HG03432 (cell line): ENCODE data around the gene CCL7.

Source experiments
- ATAC-seq: cut with Tn5 transposase; IDR thresholded peaks from one replicate; pipeline ENCODE4 v1.9.1; 2021; ENCODE audit warnings: mild to moderate bottlenecking, moderate library complexity; ENCODE audit not compliant: unreplicated experiment

Gene CCL7

GRCh38 chr17:34283571-34283970, 13.6 kb downstream of the CCL7 start:
- ATAC-seq, result no peak

DNA sequence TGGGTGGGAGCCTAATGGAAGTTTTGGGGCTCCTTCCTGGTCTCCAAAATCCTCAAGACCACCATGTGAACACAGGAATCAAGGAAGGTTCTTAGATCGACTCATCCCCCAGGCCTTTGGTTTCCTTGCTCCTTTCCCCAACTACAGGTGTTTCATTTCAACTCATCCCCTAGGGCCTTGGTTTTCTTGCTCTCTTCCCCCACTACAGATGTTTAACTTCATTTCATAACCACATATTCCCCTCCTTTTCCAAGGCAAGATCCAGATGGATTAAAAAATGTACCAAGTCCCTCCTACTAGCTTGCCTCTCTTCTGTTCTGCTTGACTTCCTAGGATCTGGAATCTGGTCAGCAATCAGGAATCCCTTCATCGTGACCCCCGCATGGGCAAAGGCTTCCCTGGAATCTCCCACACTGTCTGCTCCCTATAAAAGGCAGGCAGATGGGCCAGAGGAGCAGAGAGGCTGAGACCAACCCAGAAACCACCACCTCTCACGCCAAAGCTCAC, 15.3 kb downstream of the CCL7 start, which contains the start of gene CCL11:
Gene CCL11, plus strand, starts transcription at position 457 of the 507 bp plus-strand sequence. CDS start 67 bp downstream, outside the sequence.
- no peak for ATAC-seq

- no peak for ATAC-seq
Observed at GRCh38 chr17:34287875-34288274, 17.9 kb downstream of the CCL7 start.

GRCh38 chr17:34290586-34290985, 20.6 kb downstream of the CCL7 start:
- ATAC-seq, result no peak

DNA sequence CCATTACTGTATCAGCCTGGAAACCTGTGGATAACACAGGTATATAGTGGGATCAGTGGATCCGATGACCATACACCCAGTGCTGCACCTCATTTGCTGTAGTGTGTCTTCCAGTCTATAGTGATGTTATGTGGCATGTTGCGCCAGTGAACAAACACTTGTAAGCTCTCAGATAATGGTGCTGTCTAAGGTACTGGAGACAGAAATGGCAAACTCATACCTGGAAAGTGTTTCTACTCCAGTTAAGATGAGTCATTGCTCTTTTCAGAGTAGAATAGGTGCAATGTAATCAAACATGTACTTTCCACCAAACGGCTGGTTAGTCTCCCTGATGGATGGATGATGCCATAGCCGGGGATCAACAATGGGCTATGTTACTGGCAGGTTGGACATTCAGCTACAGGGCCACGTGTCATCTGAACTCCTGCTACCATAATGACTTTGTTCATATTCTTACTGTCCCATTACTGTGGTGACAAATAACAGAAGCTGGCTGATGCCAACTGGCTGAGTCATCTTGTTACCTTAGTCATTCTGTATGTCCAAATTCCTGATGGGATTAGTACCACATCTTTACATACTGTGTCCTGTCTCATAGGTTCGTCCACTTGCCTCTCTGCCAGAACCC, 21.8 kb downstream of the CCL7 start:
- ATAC-seq, result no peak

- no peak for ATAC-seq
Observed at GRCh38 chr17:34299027-34299426, 29.0 kb downstream of the CCL7 start.

DNA sequence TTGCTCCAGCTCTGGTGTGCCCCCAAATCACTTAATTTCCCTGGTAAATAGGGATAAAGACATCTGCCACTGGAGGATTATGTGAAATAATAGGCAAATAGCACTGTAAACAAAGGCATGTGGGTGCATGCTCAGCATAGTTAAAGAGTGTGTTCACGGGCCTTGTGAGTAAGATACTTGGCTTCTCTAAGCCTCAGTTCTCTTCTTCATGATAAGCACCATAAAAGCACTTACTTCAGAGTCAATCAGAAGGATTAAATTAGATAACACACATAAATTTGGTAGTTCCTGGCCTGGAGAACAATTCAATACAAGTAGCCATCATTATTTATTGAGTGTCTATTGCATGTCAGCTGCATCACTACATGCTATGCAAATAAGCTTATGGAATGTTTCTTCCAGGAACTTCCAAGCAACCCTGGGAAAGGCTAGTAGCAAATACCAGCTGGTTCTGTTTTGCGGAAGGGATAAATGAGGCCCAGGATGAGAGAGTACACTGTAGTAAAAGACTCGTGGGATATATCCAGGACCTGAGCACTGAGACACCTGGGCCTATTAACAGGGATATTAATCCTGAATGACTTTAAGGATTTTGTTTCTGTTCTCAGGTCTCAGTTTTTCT, 30.0 kb downstream of the CCL7 start:
- ATAC-seq, result no peak

DNA sequence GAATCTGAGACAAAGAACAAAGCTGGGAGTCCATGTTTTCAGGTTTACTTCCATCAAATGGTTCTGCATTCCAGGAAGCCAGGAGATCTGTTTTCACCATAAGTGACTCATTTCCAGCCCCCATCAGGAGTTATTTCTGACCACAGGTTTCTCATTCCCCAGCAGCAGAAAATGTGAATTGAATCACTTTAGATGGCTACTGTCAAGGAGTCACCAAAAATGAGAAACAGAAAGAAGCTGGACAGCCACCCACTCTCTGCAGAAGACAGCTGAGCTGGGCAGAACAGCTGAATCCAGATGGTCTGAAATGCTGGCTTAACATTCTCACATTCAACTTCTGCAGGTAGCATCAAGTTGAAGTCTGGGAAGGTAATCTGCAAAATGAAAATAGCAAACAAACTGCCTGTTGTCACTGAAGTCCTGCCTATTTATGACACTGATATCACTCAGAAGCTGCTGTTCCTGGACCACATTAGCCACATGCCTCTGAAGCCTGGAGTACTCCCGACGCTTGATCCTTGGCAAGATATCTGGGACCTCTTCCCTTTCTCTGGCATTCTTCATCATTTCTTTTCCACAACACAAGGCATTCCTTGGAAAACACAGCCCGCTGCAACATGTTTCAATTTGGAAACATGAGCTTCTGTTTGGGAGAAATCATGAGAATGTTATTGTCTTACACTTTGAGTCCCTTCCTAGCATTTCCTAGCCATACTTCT, 30.8 kb downstream of the CCL7 start:
- ATAC-seq, result no peak

DNA sequence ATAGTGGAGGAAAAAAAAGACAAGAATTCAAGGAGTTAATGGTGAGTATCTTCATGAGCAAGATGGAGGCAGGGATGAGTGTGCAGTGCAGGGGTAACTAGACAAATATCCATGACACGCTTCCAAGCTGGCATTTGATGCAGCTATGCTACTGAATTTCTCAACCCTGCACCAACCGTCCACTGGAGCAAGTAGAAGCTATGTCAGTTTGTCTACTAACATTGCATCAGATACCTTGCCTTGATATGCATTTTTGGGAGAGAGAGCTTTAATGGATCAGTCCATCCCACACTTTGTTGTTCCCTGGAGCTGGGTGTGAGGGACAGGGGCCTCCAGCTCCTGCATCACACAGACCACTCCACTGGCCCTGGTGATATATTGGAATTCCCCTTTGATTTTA, 32.0 kb downstream of the CCL7 start:
- ATAC-seq, result no peak

- ATAC-seq, result no peak
Observed at GRCh38 chr17:34302636-34303035, 32.6 kb downstream of the CCL7 start.

- no peak for ATAC-seq
Observed at GRCh38 chr17:34303606-34304005, 33.6 kb downstream of the CCL7 start.

- no peak for ATAC-seq
Observed at GRCh38 chr17:34305061-34305460, 35.0 kb downstream of the CCL7 start.

DNA sequence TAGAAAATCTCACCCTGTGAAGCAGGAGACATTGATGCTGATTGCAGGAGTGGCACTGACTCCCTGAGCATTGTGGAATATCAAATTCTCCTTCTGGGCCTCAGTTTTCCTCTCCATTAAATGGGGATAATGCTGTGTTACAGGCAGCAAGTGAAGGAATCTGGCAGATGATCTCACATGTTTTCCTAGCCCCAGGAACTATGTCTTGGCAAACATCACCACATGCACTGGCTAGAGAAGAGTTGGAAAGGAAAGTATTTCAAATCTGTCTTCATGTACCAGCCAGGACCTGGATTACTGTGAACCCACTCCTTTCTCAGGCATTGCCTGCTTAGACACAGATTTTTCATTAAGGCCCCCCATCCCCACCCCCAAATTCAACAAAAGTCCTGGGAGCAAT, 35.6 kb downstream of the CCL7 start:
- no peak for ATAC-seq

- no peak for ATAC-seq
Observed at GRCh38 chr17:34306466-34306865, 36.4 kb downstream of the CCL7 start.

DNA sequence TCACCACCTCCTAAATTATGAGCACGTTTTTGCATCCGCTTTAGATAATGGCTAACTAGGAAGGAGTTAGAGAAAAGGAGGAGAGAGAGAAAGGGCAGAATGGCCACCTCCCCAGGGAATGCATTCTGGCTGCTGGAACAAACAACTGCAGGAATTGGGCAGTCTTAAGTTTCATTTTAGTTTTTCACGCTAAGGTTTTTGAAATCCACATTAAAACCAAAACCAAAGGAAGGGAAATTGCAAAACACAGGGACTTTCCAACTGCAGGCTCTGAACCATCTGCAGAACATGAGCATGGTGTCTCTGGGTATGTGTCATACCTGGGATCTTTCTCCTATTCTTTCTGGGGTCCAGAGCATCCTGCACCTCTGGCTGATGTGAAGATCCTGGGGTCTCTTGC, 37.1 kb downstream of the CCL7 start:
- no peak for ATAC-seq

DNA sequence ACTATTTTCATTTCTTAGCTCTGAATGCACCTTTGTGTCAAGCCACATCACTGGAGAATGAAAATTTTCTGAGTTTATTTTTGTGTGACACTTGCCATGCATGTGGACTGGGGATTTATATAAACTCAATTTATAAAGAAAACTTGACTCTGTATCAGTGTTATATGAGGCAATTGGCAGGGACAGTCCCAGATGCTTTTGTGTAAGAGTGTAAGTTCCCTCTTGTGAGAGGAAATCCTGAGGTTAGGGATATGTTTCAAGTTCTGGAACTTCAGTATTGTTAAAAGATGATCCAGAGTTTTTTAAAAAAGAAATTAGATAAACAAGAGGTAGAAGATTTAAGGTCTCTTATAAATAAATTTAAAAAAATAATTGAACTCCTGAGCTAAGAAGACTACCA, 38.4 kb downstream of the CCL7 start:
- no peak for ATAC-seq

- no peak for ATAC-seq
Observed at GRCh38 chr17:34311291-34311690, 41.3 kb downstream of the CCL7 start.

- no peak for ATAC-seq
Observed at GRCh38 chr17:34312080-34312479, 42.1 kb downstream of the CCL7 start.

DNA sequence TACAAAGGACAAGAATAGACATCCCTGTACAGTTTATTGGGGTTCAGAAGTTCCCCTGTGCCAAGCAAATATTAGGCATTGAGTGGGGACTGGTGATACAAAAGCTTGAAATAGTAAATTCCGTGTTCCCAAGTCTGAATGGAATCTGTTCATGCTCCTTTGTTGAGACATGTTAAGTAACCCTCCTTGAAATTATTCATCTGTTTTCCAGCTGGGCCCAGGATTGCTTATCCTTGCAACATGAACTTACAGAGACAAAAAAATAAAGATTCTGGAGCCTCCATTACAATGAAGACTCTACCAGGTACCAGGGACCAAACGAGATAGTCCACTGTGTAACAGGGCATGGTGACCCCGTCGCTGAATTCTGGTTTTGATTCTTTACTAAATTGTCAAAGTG, 43.1 kb downstream of the CCL7 start:
- ATAC-seq, result no peak

- no peak for ATAC-seq
Observed at GRCh38 chr17:34314279-34314678, 44.3 kb downstream of the CCL7 start.

- ATAC-seq, result no peak
Observed at GRCh38 chr17:34318474-34318873, 48.5 kb downstream of the CCL7 start.

DNA sequence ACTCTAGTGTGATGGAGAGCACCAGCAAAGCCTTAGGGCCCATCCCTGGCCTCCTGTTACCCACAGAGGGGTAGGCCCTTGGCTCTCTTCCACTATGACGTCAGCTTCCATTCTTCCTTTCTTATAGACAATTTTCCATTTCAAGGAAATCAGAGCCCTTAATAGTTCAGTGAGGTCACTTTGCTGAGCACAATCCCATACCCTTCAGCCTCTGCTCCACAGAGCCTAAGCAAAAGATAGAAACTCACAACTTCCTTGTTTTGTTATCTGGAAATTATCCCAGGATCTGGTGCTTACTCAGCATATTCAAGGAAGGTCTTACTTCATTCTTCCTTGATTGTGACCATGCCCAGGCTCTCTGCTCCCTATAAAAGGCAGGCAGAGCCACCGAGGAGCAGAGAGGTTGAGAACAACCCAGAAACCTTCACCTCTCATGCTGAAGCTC, 49.0 kb downstream of the CCL7 start, which contains the start of gene CCL8:
Gene CCL8, plus strand, starts transcription at position 397 of the 445 bp plus-strand sequence. CDS start 67 bp downstream, outside the sequence.
- no peak for ATAC-seq
